GM21529 (cell line): ENCODE data around the gene WSCD2.

Experiments
- ATAC-seq: cut with Tn5 transposase; IDR thresholded peaks from one replicate; pipeline ENCODE4 v1.9.1; 2021; ENCODE audit not compliant: unreplicated experiment

The WSCD2 gene

DNA sequence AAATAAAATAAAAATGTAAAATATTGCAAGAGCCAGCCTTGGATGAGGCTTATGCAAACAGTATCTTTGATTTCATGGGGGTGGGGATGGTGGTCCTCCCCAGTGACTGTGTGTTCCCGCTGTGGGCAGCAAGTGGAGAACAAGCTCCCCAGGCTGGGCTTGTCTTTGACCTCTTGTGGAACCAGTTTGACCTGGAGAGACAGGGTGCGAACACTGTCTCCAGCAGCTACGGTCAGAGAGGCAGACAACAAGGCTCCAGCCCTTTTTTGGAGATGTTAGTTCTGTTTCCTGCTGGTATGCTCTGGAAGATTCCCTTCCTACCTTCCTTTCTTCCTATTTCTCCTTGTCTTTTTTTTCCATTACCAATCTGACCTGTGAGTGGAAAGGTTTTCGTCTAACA, 21.8 kb upstream of the WSCD2 start:
- no peak for ATAC-seq

DNA sequence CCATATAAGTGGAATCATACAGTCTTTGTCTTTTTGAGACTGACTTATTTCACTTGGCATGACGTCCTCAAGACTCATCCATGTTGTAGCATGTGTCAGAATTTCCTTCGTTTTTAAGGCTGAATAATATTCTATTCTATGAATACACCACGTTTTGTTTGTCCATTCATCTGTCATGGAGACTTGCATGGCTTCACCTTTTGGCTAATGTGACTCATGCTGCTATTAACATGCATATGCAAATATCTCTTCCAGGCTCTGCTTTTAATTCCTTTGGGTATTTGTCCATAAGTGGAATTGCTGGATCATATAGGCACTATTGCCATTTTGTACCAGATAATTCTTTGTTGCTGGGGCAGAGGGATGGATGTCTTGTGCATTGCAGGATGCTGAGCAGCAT, 19.6 kb upstream of the WSCD2 start:
- no peak for ATAC-seq

DNA sequence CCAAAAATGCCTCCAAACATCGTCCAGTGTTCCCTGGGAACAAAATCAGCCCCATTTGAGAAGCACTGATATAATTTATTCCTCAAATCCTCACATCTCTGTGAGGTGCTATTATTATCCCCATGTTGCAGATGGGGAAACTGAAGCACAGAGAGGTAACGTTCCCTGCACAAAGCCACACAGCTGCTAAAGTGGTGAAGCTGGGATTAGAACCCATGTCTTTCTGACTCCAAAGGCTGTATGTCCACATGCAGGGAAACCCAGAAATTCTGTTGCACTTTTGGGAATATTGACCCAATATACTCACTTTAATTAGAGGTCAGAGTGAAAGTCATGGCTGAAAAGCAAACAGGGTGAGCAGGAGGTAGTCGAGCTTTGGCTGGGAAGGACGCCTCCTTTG, 19.1 kb upstream of the WSCD2 start:
- no peak for ATAC-seq

DNA sequence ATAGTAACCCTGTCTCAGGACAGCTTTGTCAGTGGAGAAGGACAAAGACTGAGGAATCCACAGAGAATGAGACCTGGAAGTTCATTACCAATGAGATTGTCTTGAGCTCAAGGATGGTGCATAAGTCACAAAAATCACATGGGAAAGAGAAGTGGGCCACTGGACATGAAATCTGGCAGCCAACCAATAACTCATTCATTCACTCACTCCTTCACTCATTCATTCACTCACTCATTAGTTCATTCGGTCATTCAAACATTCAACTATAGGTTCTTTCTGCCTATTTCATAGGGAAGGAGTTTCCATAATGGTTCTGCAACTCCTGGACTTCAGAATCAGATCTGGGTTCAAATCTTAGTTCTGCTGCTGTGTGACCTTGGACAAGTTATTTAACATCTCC, 18.2 kb upstream of the WSCD2 start:
- ATAC-seq = no peak

DNA sequence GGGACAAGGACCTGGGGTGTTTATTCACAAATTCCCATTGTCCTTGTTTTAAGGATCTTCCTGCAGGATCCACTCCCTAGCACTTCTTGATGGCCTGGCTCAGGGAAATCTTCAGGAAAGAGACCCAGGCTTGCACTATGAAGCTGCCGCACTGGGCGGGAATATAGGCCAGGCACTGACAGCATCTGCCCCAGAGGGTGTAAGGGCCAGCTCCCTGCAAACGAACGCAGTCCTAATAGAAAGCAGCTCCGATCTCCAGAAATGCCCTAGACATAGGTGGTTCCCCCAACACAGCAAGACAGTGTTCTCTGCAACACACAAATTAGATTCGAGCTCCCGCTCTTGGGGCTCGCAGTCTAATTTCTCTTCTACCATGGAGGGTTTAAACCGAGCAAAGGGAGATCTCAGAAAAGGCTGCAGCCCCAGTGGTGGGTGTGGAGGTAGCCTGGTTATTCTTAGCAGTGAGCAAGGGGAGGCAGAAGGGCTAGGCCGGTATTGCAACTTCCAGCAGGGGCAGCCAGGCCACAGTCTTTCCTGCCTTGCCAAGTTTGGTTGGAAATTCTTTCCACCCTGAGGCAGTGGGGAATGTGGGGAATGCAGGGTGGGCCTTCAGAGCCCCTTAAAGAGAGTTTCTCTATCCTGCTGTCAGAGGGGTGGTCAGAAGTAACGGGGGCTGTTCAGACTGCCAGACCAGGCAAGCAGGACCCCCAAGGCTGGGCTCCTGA, 16.1 kb upstream of the WSCD2 start:
- no peak for ATAC-seq

DNA sequence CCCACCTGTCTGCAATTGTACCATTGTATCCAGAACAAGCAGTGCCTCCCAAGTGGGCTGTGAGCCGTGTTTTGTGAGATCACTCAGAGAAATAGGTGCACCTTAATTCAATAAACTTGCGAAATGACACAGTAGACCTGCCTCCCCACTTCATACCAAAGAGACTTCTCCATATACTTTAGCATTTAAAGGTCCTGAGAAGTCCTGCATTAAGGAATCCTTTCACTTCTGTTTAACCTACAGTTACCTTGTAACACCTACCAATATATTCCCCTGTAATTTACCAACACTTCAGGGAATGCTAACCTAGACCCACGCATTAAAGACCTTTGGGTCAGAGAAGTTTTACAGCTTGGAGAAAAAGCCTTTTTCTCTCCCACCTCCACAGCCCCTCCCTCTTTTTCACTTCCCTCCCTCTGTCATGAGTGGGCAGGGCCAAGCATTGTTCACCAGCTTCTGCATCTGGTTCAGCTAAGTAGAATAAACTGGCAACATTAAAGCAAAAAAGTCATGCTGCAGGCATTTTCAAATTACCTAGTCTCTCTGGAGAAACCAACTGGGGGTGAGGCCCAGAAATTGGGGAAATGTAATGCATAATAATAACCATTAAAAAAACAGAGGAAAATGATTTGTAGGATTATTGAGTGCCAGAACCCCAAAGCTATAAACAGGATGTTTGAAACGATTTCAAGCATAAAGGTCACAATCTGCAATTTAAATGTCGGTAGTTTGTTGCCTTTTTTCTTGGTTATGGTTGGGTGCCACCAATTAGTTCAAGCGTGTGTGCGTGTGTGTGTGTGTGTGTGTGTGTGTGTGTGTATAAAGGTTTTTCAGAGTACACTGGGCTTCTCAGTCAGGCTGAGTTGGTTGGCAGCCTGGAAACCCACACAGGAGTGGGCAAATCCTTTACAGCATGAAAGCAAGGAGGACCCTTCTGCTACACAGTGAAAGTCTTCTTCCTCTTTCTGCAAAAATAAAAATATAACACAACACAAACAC, 13.7 kb upstream of the WSCD2 start:
- no peak for ATAC-seq

DNA sequence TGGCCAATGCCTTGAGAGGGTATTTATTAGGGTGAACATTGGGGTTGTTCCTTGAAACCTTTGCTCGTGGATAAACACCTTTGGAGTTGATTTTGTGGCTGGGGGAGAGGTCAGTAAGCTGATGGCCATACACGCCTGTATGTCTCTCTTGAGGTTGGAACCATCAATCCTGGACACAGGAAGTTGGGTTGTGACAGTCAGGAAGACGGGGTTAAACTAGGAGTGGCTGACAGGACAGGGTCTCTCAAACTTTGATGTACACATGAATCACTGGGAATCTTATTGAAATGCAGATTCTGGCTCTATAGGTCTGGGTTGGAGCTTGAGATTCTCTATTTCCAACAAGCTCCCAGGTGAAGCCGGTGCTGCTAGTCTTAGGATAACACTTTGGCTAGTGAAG, 12.8 kb upstream of the WSCD2 start:
- ATAC-seq = no peak

DNA sequence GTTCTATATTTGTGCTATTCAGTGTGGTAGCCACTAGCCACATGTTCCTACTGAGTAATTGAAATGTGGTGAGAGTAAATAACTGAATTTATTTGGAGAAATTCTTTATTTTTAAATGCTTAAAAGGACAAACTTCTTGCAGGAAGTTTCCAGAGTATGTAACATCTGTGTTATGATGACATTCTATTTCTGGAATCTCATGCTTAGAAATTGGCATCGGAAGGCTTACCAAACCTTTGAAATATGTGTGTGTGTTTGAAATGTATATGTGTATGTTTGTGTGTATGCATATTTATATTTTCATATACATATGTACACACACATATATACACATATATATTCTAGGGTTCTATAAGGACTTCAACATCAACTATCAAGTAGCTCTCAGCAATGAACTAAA, 12.4 kb upstream of the WSCD2 start:
- no peak for ATAC-seq

DNA sequence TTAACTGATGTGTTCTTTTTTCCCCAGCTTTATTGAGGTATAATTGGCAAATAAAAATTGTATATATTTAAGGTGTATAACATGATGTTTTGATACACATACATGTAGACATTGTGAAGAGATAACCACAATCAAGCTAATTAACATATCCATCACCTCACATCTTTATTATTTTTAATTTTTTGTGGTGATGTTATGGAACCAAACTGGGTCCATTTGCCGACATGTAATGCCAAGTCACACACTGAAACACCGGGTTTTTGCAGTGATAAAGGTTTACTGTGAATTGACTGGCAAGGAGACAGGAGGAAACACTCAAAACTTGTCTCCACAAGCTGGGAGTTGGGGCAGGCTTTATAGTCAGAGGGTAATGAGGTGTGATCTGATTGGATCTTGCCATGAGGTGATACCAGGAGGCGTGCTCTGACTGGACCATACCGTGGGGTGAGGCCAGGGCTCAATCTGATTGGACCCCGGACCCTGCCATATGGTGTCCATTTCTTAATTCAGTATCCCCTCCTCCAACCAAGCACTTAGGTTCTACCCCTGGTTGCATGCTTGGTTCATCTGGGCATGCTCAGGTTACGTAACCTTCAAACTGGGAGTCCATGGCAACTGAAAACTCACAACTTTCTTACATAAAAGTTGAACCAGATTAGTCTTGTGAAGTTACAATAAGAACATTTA, 11.8 kb upstream of the WSCD2 start:
- no peak for ATAC-seq

DNA sequence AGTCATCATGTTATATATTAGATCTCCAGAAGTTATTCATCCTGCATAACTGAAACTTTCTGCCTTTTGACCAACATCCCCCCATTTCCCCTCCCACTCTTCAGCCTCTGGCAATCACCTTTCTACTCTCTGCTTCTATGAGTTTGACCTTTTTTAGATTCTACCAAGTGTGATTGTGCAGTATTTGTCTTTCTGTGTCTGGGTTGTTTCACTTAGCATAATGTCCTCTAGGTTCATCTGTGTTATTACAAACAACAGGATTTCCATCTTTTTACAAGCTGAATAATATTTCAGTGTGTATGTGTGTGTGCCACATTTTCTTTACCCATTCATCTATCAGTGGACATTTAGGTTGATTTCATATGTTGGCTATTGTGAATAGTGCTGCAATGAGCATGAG, 11.2 kb upstream of the WSCD2 start:
- no peak for ATAC-seq

DNA sequence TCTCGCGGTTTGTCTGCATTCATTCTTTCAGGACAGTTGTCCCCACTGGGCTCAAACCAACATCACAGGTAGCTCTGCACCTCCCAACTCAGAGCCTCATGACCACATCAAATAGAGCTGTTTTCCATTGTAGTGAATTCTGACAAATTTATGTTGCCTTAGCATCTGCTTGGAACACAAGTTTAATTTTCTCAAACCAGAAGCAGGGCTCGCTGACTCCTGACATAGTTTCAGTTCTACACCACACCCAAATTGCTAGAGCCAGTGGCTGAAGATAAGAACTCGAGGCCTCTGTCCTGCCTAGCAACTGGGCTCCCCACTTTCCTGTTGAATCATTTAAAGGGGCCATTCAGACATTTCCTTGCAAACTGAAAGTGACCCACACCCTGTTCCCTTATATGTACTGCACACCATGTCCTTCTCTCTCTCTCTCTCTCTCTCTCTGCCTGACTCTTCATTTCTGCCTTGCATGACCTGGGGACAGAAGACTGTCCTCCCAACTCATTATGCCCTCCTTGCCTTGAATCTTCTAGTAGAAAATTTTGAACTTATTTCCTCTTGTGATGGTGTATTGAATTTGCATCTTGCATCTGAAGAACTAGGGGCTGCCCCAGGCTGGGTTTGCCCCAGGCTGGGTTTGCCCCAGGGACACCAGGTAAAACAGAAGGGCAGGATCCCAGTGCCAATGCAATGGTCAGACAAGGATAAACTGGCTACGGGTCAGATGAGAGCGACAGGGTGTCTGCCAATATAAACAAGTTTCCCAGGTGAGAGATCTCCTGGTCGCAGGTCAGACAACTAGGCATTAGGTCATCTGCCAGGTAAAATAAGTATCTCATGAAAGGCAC, 9.7 kb upstream of the WSCD2 start:
- ATAC-seq = no peak

DNA sequence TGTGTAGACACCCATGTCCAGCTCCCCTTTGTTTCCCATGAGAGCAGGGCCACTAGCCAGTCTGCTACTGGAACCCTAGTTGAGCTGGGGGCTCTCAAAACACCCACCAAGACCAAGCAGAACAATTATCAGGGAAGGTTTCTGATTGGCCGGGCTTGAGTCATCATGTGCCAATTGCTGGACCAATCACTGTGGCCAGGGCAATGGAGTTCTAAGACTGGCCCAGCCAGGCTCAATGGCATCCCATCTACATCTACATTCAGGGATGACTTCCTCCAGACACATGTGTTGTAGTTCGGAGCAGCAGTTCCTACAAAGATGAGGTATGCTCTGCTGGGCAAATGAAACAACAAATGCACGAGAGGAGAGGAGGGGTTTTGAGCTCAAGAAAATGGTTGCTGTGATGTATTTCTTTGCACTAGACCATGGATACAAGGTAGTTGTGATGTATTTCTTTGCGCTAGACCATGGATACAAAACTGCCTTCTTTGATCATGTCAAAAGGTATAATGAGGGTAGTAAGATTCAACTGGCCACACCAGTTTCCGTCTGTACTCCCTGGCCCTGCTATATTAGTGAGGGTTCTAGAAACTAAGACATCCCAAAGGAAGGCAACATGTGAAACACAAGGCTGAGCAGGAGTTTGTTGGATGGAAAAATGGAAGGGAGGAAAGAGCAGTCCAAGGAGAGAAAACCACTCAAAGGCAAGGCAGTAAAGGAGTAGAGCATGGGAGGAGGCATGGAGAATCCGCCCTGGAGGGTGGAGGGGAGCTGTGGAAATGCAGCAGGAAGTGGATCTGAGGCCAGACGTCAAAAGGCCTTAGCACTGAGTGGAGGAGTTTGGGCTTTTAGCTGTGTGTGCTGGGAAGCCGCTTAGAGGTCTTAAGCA, 8.9 kb upstream of the WSCD2 start:
- ATAC-seq = no peak

DNA sequence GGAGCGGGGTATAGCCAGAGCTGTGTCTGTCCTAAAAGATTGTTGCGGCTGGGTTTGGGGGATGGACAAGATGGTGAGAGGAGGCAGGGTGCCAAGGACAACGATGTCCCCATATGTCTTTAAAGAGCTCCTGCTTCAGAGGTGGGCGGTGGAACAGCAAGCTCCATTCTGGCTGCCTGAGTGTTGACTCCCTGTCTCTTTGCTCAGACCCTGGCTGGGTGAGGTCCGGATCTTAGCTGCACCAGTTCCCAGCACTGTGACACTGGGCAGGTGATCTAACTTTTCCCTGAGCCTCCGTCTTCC, 8.3 kb upstream of the WSCD2 start:
- ATAC-seq = no peak

DNA sequence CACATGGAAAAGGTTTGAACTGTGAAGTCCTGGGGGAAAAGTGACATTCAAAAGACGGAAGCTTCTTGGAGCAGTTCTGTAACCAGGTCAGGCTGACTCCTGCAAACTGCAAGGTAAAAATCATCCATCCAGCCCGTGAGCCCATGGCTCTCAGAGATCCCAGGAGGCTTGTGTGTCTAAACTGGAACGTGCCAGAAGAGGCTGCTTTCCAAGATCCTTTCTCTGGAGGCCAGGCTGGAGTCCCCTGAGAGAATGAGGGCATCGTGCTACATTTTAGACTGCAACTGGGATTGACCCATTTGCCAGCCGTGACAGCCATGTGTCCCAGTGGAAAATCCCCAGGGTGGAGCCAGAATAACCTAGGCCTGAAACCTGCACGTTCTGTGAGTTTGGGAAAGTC, 7.8 kb upstream of the WSCD2 start:
- ATAC-seq = no peak

DNA sequence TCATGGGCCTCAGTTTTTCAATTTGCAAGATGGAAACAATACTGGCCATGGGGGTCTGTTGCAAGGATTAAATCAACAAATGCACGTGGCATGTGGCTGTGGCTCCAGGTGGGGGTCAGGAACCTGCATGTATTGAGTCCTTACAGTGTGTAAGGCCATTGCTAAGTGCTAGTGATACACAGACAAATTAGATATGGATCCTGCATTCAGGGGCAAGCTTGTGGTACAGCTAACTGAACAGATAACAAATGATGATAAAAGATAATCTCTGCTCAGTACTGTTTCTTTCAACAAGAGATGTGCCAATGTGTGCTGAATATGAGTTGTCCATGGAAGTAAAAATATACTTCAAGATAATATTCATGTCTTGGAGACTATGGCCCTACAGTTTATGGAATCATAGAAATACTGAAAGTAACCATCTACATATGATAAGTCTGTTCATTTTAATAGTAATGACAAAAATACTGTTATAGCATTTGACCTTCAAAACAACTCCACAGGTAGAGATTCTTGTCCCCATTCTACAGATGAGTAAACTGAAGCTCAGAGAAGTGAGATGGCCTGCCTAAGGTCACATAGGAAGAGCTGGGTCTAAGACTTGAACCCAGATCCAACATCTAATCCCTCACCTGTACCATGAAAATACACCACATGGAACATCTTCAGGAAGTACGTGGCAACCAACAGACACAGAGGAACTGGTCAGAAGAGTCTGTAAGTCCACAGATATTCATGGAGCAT, 7.2 kb upstream of the WSCD2 start:
- no peak for ATAC-seq

DNA sequence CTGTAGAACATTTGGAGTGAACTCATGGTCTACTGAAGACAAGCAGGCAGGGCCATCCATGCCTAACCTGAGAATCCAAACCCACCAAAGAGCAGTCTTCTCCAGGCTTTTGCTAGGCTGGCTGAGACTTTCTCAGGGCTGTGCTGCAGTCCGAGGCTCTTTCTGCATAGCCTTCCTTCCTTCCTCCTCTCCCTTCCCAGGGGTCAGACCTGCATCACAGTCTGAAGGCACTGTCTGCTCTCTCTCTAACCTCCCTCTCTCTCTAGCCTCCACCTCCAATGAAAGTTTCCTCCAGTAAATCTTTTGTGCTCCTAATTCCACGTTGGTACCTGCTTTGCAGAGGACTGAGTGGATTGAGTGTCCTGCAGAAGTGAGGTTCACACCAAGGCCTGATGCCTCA, 6.4 kb upstream of the WSCD2 start:
- ATAC-seq = no peak

DNA sequence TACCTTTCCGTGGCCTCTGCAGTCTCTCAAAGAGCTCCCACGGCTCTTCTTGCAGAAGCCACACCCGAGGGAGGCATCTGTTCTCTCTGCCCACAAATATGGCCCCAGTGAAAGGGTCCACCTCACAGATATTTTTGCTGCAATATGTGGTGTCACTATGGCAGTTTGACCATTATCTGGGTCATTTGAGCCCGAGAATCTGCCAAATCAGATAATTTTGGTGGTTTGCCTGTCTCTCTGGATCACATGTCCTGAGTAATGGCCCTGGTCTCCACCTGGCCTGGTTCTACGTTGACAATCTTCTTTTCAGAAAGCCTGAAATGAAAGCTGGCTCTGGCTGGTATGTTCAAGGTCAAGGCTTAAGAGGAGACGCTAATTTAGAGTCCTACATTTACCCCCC, 5.7 kb upstream of the WSCD2 start:
- no peak for ATAC-seq

DNA sequence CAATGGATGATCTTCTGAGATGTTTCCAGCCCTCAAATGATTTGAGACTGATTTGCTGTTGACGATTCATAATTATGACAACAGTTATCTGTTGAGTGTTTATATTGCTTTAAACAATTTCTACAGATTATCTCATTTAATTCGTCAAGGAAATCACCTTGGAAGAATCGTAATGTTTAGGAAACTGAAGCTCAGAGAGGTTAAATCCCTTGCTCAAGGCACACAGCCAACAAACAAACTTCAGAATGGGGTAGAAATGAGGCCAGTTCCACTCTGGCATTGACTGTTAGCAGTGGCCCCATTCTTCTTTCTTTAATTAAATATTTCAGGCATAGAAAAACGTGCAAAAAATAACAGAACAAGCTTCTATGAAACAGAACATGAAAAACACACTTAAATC, 4.0 kb upstream of the WSCD2 start:
- ATAC-seq = no peak

DNA sequence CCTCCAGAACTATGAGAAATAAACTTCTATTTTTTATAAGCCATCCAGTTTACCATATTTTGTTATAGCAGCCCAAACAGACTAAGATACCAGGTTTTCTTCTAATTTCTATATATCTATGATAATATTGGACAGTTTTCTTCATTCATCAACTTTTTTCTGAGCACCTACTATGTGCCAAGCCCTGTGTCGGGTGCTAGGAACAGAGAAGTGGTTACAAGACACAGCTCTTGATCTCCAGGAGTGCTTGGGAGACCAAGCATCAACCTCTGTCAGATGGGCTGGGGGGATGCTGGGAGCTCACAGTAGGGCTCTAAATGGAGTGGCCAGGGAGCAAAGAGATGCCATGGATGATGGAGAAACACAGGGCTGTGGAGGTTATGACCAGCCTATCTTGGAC, 2.9 kb upstream of the WSCD2 start:
- no peak for ATAC-seq
